UCSD-AML1 (cell line): ENCODE results near the gene CTNND1.
"Not testable (repeated sequence)": the region's sequence is repeated elsewhere in the genome, so short reads cannot be mapped to it uniquely, and the experiment has no call there.

ENCODE experiments used
- DNase-seq: peaks from one replicate; lab custom pipeline; 2025; ENCODE audit not compliant: unreplicated experiment; lab: John Stamatoyannopoulos, UW

Gene CTNND1

GRCh38 chr11:57761301-57762234, at the start of gene CTNND1:
Gene CTNND1, plus strand, starts transcription at chr11:57761802. Its CDS starts 29,677 bp downstream, at chr11:57791479.
- DNase-seq, result peak; percentile 77

GRCh38 chr11:57712256-57713150, 49.1 kb upstream of the CTNND1 start, which contains the start of gene TMX2:
Gene TMX2, plus strand, starts transcription at chr11:57712593. Its CDS starts 26 bp downstream, at chr11:57712619.
- peak; percentile 89 for DNase-seq

- DNase-seq, result no peak
Observed at GRCh38 chr11:57713835-57714234, 47.8 kb upstream of the CTNND1 start.

GRCh38 chr11:57716726-57717125, 44.9 kb upstream of the CTNND1 start:
- DNase-seq, result not testable (repeated sequence)

GRCh38 chr11:57727185-57727584, 34.4 kb upstream of the CTNND1 start:
- no peak for DNase-seq

GRCh38 chr11:57728829-57729228, 32.8 kb upstream of the CTNND1 start:
- DNase-seq, result no peak

- DNase-seq, result no peak
Observed at GRCh38 chr11:57729479-57729878, 32.1 kb upstream of the CTNND1 start.

- no peak for DNase-seq
Observed at GRCh38 chr11:57732661-57733060, 28.9 kb upstream of the CTNND1 start.

- DNase-seq, result no peak
Observed at GRCh38 chr11:57735619-57736298, 25.8 kb upstream of the CTNND1 start.

GRCh38 chr11:57741132-57742086, 20.2 kb upstream of the CTNND1 start, which contains the start of gene SELENOH:
Gene SELENOH, plus strand, starts transcription at chr11:57741491. Its CDS starts 105 bp downstream, at chr11:57741596.
- peak; percentile 98 for DNase-seq

- DNase-seq, result no peak
Observed at GRCh38 chr11:57742087-57742452, 19.5 kb upstream of the CTNND1 start.

GRCh38 chr11:57744357-57744756, 17.2 kb upstream of the CTNND1 start:
- DNase-seq, result no peak

- no peak for DNase-seq
Observed at GRCh38 chr11:57745206-57745605, 16.4 kb upstream of the CTNND1 start.

GRCh38 chr11:57746920-57747319, 14.7 kb upstream of the CTNND1 start:
- no peak for DNase-seq

- DNase-seq, result no peak
Observed at GRCh38 chr11:57751176-57751575, 10.4 kb upstream of the CTNND1 start.

- DNase-seq, result no peak
Observed at GRCh38 chr11:57751676-57752253, 9.8 kb upstream of the CTNND1 start, which contains the start of gene BTBD18. Gene BTBD18, minus strand, starts transcription at chr11:57751819. Its CDS starts 631 bp downstream, at chr11:57751188.

GRCh38 chr11:57752954-57753353, 8.6 kb upstream of the CTNND1 start:
- no peak for DNase-seq

- no peak for DNase-seq
Observed at GRCh38 chr11:57758174-57758573, 3.4 kb upstream of the CTNND1 start.

- DNase-seq, result no peak
Observed at GRCh38 chr11:57762235-57762861, 746 bp downstream of the CTNND1 start.
